HepG2 (cell line): ENCODE data around the gene DDX31. TPM values are rescaled to one million over a fixed set of nuclear protein-coding genes. Genes with fewer than 3 reads are reported as not detected.

ENCODE experiments used
- AGO1 ChIP-seq: fragments of 200-400 bp; formaldehyde crosslinking; IDR thresholded peaks from 2 replicates; pipeline ENCODE4 v1.6.1; 2017; ENCODE audit warnings: mild to moderate bottlenecking, low read depth, low read length, moderate library complexity; ENCODE audit not compliant: poor library complexity, severe bottlenecking
- CREBL2 ChIP-seq: sonication (generic); formaldehyde crosslinking; IDR thresholded peaks from 2 replicates; pipeline ENCODE4 v1.8.1; 2023; ENCODE audit warnings: missing genetic modification reagents, mild to moderate bottlenecking, borderline replicate concordance
- DR1 ChIP-seq: sonication (generic); formaldehyde crosslinking; IDR thresholded peaks from 2 replicates; pipeline ENCODE4 v1.8.0; 2021; ENCODE audit warnings: mild to moderate bottlenecking, missing genetic modification reagents, inconsistent platforms
- HMG20A ChIP-seq: IDR thresholded peaks from 2 replicates; pipeline ENCODE4 v1.6.1; 2016; ENCODE audit warnings: borderline replicate concordance
- IRX3 ChIP-seq: sonication (generic); formaldehyde crosslinking; IDR thresholded peaks from 2 replicates; pipeline ENCODE4 v1.8.1; 2023; ENCODE audit warnings: mild to moderate bottlenecking, low read depth, missing genetic modification reagents, borderline replicate concordance
- KDM5B ChIP-seq: sonication (generic); formaldehyde crosslinking; IDR thresholded peaks from 2 replicates; pipeline ENCODE4 v1.4.0; 2020; ENCODE audit warnings: missing genetic modification reagents, mild to moderate bottlenecking, borderline replicate concordance
- KLF9 ChIP-seq: IDR thresholded peaks from 2 replicates; pipeline ENCODE4 v1.6.1; 2016; ENCODE audit warnings: low read depth
- NR0B2 ChIP-seq: sonication (generic); formaldehyde crosslinking; IDR thresholded peaks from 2 replicates; pipeline ENCODE4 v1.4.0; 2020; ENCODE audit warnings: mild to moderate bottlenecking, missing genetic modification reagents
- NR2F2 ChIP-seq: IDR thresholded peaks from 2 replicates; pipeline ENCODE4 v1.6.1; 2012; ENCODE audit warnings: low read depth, inconsistent platforms, borderline replicate concordance
- PBX3 ChIP-seq: sonication (generic); formaldehyde crosslinking; IDR thresholded peaks from 2 replicates; pipeline ENCODE4 v1.8.1; 2023; ENCODE audit warnings: missing genetic modification reagents, inconsistent platforms, borderline replicate concordance
- RFX1 ChIP-seq: fragments of 450-650 bp; IDR thresholded peaks from 2 replicates; pipeline ENCODE4 v1.6.1; 2017
- ZBTB37 ChIP-seq: sonication (generic); formaldehyde crosslinking; IDR thresholded peaks from 2 replicates; pipeline ENCODE4 v1.4.0; 2020; ENCODE audit warnings: mild to moderate bottlenecking, missing genetic modification reagents
- ZBTB7A ChIP-seq: sonication (generic); formaldehyde crosslinking; IDR thresholded peaks from 2 replicates; pipeline ENCODE4 v1.8.0; 2022; ENCODE audit warnings: mild to moderate bottlenecking, missing genetic modification reagents
- ZNF318 ChIP-seq: sonication (generic); formaldehyde crosslinking; IDR thresholded peaks from 2 replicates; pipeline ENCODE4 v1.4.0; 2020; ENCODE audit warnings: mild to moderate bottlenecking, missing genetic modification reagents
- ZNF713 ChIP-seq: sonication (generic); formaldehyde crosslinking; IDR thresholded peaks from 2 replicates; pipeline ENCODE4 v1.4.0; 2020; ENCODE audit warnings: mild to moderate bottlenecking, missing genetic modification reagents
- ZNF749 ChIP-seq: sonication (generic); formaldehyde crosslinking; IDR thresholded peaks from 2 replicates; pipeline ENCODE4 v1.8.0; 2022; ENCODE audit warnings: mild to moderate bottlenecking, missing genetic modification reagents, moderate library complexity, borderline replicate concordance
- ZSCAN31 ChIP-seq: sonication (generic); formaldehyde crosslinking; IDR thresholded peaks from 2 replicates; pipeline ENCODE4 v1.5.0; 2020; ENCODE audit warnings: low read depth, mild to moderate bottlenecking, missing genetic modification reagents
- polyA plus RNA-seq, 8 experiments: library from polyadenylated mRNA; depleted of rRNA in 3 of 8; stranded (reverse) in 7 of 8; unstranded in 1 of 8; fragments of >200 nt; fragmentation: Illumina TruSeq in 4 of 8; extraction: Trizol in 4 of 8; gene quantifications; 2 replicates each; pipeline versions ENCODE4 v1.2.1 to v1.2.3, GENCODE V29; 2011 to 2016; ENCODE audit warnings: low read depth in 4 of 8, missing spikeins in 1 of 8, mixed read lengths in 1 of 8; ENCODE audit not compliant: insufficient read depth in 1 of 8
- total RNA-seq, 5 experiments: library from RNA; depleted of rRNA; stranded (reverse); fragments of >200 nt; fragmentation: Illumina TruSeq; extraction: Trizol; gene quantifications; 2 replicates each; pipeline ENCODE4 v1.2.3, GENCODE V29; 2016; ENCODE audit warnings: low read depth in 1 of 5

The DDX31 gene
- total and polyA plus RNA-seq, 2 of the 13 experiments (the other 11 are each of a cell fraction or from before 2014, with no cell fraction given), result 11.4 to 16.3 TPM

- peak; percentile 62; the same call in 1 of the 2 replicates for TF ChIP-seq ZNF713 (CRISPR knock-in tag)
- no peak for TF ChIP-seq HMG20A (CRISPR knock-in tag)
- peak; percentile 88 for TF ChIP-seq ZBTB7A (CRISPR knock-in tag)
- no peak; the same call in 1 of the 2 replicates for TF ChIP-seq ZNF318
- peak; percentile 88 for TF ChIP-seq RFX1
- no peak; the same call in 1 of the 2 replicates for TF ChIP-seq KLF9 (CRISPR knock-in tag)
- peak; percentile 99 for TF ChIP-seq NR0B2 (CRISPR knock-in tag)
- TF ChIP-seq AGO1, result no peak
- no peak; the same call in 1 of the 2 replicates for TF ChIP-seq NR2F2
- 0 out of 2 replicates have a peak, but pooled peaks have one; percentile 63 for TF ChIP-seq PBX3
- TF ChIP-seq ZBTB37 (CRISPR knock-in tag), result no peak
- TF ChIP-seq ZNF749 (CRISPR knock-in tag), result peak; percentile 93
- peak; percentile 89; the same call in 1 of the 2 replicates for TF ChIP-seq IRX3 (CRISPR knock-in tag)
- TF ChIP-seq ZSCAN31 (CRISPR knock-in tag), result peak; percentile 75; the same call in 1 of the 2 replicates
- peak; percentile 98 for TF ChIP-seq KDM5B (CRISPR knock-in tag)
- TF ChIP-seq DR1 (CRISPR knock-in tag), result peak; percentile 58; the same call in 1 of the 2 replicates
- peak; percentile 99 for TF ChIP-seq CREBL2
Measured at GRCh38 chr9:132669698-132670456, at the start of gene DDX31 (continued).
